SU-DHL-6 (cell line): ENCODE results near the gene RPL23.
A peak's percentile ranks its signal among the peaks of the same experiment; 100 is the strongest.

Experiments
- H2AFZ ChIP-seq: fragments of 200-600 bp; sonication (generic); 2 replicates; pipeline ENCODE4 v1.6.1; 2014; ENCODE audit warnings: low read depth, mild to moderate bottlenecking, moderate library complexity, mixed read lengths, antibody characterized with exemption, low read length; ENCODE audit not compliant: severe bottlenecking
- H3F3A ChIP-seq: fragments of 200-600 bp; shearing (Covaris generic); 2 replicates; pipeline ENCODE4 v1.6.0; 2016; ENCODE audit warnings: antibody characterized with exemption, mild to moderate bottlenecking; ENCODE audit not compliant: insufficient read depth
- H3K27ac ChIP-seq: fragments of 200-600 bp; sonication (generic); 2 replicates; pipeline ENCODE4 v1.5.1; 2016; ENCODE audit warnings: low read depth, mild to moderate bottlenecking, low read length, moderate library complexity, mixed read lengths
- H3K27me3 ChIP-seq: fragments of 200-600 bp; sonication (generic), shearing (Covaris generic); 2 replicates; pipeline ENCODE4 v1.6.0; 2014; ENCODE audit warnings: mild to moderate bottlenecking, low read length
- H3K36me3 ChIP-seq: fragments of 200-600 bp; sonication (generic); 2 replicates; pipeline ENCODE4 v1.6.1; 2014; ENCODE audit warnings: mild to moderate bottlenecking, low read length, mixed read lengths
- H3K4me2 ChIP-seq: fragments of 300-600, 200-600 bp; shearing (Covaris generic), sonication (generic); 2 replicates; pipeline ENCODE4 v1.6.0; 2014; ENCODE audit warnings: low read length, low read depth, mild to moderate bottlenecking; ENCODE audit not compliant: poor library complexity, severe bottlenecking
- H3K4me3 ChIP-seq: fragments of 200-600 bp; sonication (generic); 2 replicates; pipeline ENCODE4 v1.5.1; 2014; ENCODE audit warnings: antibody characterized with exemption, low read length, mild to moderate bottlenecking, mixed read lengths; ENCODE audit not compliant: insufficient read depth, poor library complexity, severe bottlenecking
- H3K79me2 ChIP-seq: fragments of 200-600 bp; sonication (generic); 2 replicates; pipeline ENCODE4 v1.6.1; 2014; ENCODE audit warnings: mild to moderate bottlenecking, low read length, moderate library complexity; ENCODE audit not compliant: insufficient read depth
- H3K9ac ChIP-seq: fragments of 200-600 bp; sonication (generic); 2 replicates; pipeline ENCODE4 v1.7.0; 2014; ENCODE audit warnings: mild to moderate bottlenecking, low read length
- H3K9me2 ChIP-seq: fragments of 200-600 bp; sonication (generic); replicated peaks from 2 replicates; pipeline ENCODE4 v1.6.1; 2014; ENCODE audit warnings: low read length; ENCODE audit not compliant: insufficient read depth
- H3K9me3 ChIP-seq: fragments of 200-600 bp; sonication (generic); 2 replicates; pipeline ENCODE4 v1.6.1; 2014; ENCODE audit warnings: low read length, mixed read lengths; ENCODE audit not compliant: insufficient read depth
- H4K20me1 ChIP-seq: fragments of 200-600 bp; sonication (generic); 2 replicates; pipeline ENCODE4 v1.6.1; 2014; ENCODE audit warnings: low read depth, mild to moderate bottlenecking, antibody characterized with exemption, low read length, moderate library complexity, mixed read lengths
- CTCF ChIP-seq: fragments of 200-600 bp; sonication (generic); IDR thresholded peaks from one replicate; pipeline ENCODE4 v1.5.1; 2017; ENCODE audit warnings: antibody characterized with exemption, mild to moderate bottlenecking, low read length, moderate library complexity; ENCODE audit not compliant: insufficient read depth, poor library complexity, severe bottlenecking
- EZH2phosphoT487 ChIP-seq: fragments of 200-600 bp; sonication (generic), shearing (Covaris generic); conservative IDR thresholded peaks from 2 replicates; pipeline ENCODE4 v1.6.1; 2018; ENCODE audit warnings: mild to moderate bottlenecking, antibody characterized with exemption, low read length, moderate library complexity, mixed read lengths

The RPL23 gene

DNA sequence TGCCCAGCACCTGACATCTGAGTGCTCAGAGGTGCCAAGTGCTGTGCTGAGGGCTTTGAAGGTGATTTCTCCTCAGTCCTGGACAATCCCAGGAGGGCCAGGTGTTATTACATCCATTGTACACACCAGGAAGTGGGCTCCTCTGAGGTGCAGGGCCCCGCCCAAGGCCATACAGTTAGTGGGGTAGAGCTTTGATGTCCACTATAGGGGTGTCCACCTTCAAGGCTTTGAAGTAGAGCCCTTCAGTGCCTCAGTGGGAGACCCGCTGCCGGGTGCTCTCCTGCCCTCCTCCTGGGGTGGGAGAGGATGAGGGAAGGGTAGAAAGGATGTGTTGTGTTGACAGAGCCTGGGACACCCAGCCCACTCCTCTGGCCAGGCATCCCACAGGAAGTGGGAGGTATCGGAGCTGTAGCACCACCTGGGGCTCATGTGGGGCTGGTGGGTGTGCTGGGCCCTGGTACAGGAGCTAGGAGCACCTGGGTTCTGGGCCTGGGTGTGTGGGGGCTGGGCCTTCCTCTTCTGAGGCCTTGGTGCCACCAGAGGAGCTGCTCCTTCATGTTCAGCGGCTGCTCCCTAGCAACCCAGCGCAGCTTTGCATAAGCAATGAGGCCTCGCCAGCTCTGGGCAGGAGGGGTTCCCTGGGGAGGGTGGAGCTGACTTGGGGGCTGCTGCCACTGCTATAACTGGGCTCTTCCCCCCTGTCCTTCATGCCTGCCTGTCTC is 23.8 kb upstream of the RPL23 start:
- H3K79me2 ChIP-seq, result peaks cover 87% of the 10 kb centered on the region
- no peaks in the 10 kb centered on the region for H3K27me3 ChIP-seq
- H3F3A ChIP-seq, result no peaks in the 10 kb centered on the region
- no peak overlapping the region for H3K4me3 ChIP-seq
- H3K36me3 ChIP-seq, result no peaks in the 10 kb centered on the region
- peak overlapping the region; percentile 11; the same call in 1 of the 2 replicates for H3K9ac ChIP-seq
- H3K9me2 ChIP-seq, result no peaks in the 10 kb centered on the region
- H3K9me3 ChIP-seq, result no peaks in the 10 kb centered on the region
- no peak overlapping the region for H2AFZ ChIP-seq
- peak overlapping the region; percentile 53 for H3K27ac ChIP-seq
- no peak for TF ChIP-seq CTCF
- TF ChIP-seq EZH2phosphoT487, result no peak
- no peaks in the 10 kb centered on the region for H4K20me1 ChIP-seq
- H3K4me2 ChIP-seq, result peak overlapping the region; percentile 31

- Histone ChIP-seq H3K4me3 (no peak overlapping the region), H2AFZ (no peak overlapping the region), H3F3A (no peaks in the 10 kb centered on the region), H3K79me2 (peaks cover 90% of the 10 kb centered on the region), H3K9me3 (no peaks in the 10 kb centered on the region), H3K27me3 (no peaks in the 10 kb centered on the region), H3K4me2 (no peak overlapping the region), H3K9me2 (no peaks in the 10 kb centered on the region), H3K9ac (no peak overlapping the region), H4K20me1 (no peaks in the 10 kb centered on the region), H3K36me3 (no peaks in the 10 kb centered on the region), H3K27ac (no peak overlapping the region)
- TF ChIP-seq CTCF (no peak), EZH2phosphoT487 (no peak)
These were observed 22.1 kb upstream of the RPL23 start for GRCh38 chr17:38875477-38876075.

GRCh38 chr17:38874505-38875400 is 21.2 kb upstream of the RPL23 start:
- Histone ChIP-seq H3K79me2 (peaks cover 86% of the 10 kb centered on the region), H3K27ac (no peak overlapping the region), H3K27me3 (no peaks in the 10 kb centered on the region), H3K4me3 (no peak overlapping the region), H3F3A (no peaks in the 10 kb centered on the region), H3K36me3 (no peaks in the 10 kb centered on the region), H3K9me2 (no peaks in the 10 kb centered on the region), H2AFZ (no peak overlapping the region), H3K9me3 (no peaks in the 10 kb centered on the region), H3K9ac (no peak overlapping the region), H4K20me1 (no peaks in the 10 kb centered on the region), H3K4me2 (no peak overlapping the region)
- no peak for TF ChIP-seq CTCF
- no peak for TF ChIP-seq EZH2phosphoT487
